IPS DF 4.7 (cell line): ENCODE measurements around the gene NEK10.
A peak's percentile ranks its signal among the peaks of the same experiment; 100 is the strongest.

Experiments used
- DNase-seq: peaks from one replicate; pipeline ENCODE4 v3.0.0-alpha.2; 2013; ENCODE audit warnings: low spot score; ENCODE audit errors: extremely low read depth

Gene NEK10

GRCh38 chr3:27176256-27176655 lies 192.9 kb downstream of the NEK10 start:
- DNase-seq, result no peak

GRCh38 chr3:27174530-27174929 lies 194.7 kb downstream of the NEK10 start:
- DNase-seq, result no peak

GRCh38 chr3:27171113-27171512 lies 198.1 kb downstream of the NEK10 start:
- DNase-seq, result no peak

GRCh38 chr3:27166888-27167287 lies 202.3 kb downstream of the NEK10 start:
- DNase-seq, result no peak

GRCh38 chr3:27165321-27165721 lies 203.9 kb downstream of the NEK10 start:
- DNase-seq, result no peak

GRCh38 chr3:27160779-27161287 lies 208.3 kb downstream of the NEK10 start:
- DNase-seq, result no peak

GRCh38 chr3:27160146-27160545 lies 209.0 kb downstream of the NEK10 start:
- DNase-seq, result no peak

GRCh38 chr3:27147215-27147614 lies 222.0 kb downstream of the NEK10 start:
- no peak for DNase-seq

- DNase-seq, result no peak
Measured at GRCh38 chr3:27146786-27147185, 222.4 kb downstream of the NEK10 start.

GRCh38 chr3:27145719-27146118 lies 223.5 kb downstream of the NEK10 start:
- DNase-seq, result no peak

GRCh38 chr3:27141668-27142067 lies 227.5 kb downstream of the NEK10 start:
- no peak for DNase-seq

- no peak for DNase-seq
Measured at GRCh38 chr3:27138562-27138961, 230.6 kb downstream of the NEK10 start.

GRCh38 chr3:27138005-27138404 lies 231.2 kb downstream of the NEK10 start:
- DNase-seq, result no peak

GRCh38 chr3:27134171-27134796 lies 234.9 kb downstream of the NEK10 start:
- peak; percentile 49 for DNase-seq

GRCh38 chr3:27133060-27133459 lies 236.1 kb downstream of the NEK10 start:
- no peak for DNase-seq

GRCh38 chr3:27130796-27131195 lies 238.4 kb downstream of the NEK10 start:
- DNase-seq, result no peak

- DNase-seq, result no peak
Measured at GRCh38 chr3:27127879-27128278, 241.3 kb downstream of the NEK10 start.

GRCh38 chr3:27127195-27127594 lies 242.0 kb downstream of the NEK10 start:
- no peak for DNase-seq

- no peak for DNase-seq
Measured at GRCh38 chr3:27125821-27126501, 243.2 kb downstream of the NEK10 start.

GRCh38 chr3:27119639-27120038 lies 249.5 kb downstream of the NEK10 start:
- DNase-seq, result no peak

GRCh38 chr3:27115352-27115751 lies 253.8 kb downstream of the NEK10 start:
- no peak for DNase-seq

GRCh38 chr3:27114684-27115083 lies 254.5 kb downstream of the NEK10 start:
- no peak for DNase-seq

- DNase-seq, result no peak
Measured at GRCh38 chr3:27114129-27114528, 255.1 kb downstream of the NEK10 start.
